Measurements from ENCODE around the gene NFATC4.

NFATC4 gene

GRCh38 chr14:24397639-24398292, 29.8 kb downstream of the NFATC4 start:
- Histone ChIP-seq H3K4me3 (ENCODE audit: low read depth, low read length) (no peak overlapping the region), H3K27me3 (ENCODE audit: insufficient read depth, low read length) (no peaks in the 10 kb centered on the region), H2BK5ac (ENCODE audit: low read depth, low read length, poor library complexity) (no peak overlapping the region), H3K79me2 (ENCODE audit: control insufficient read depth, insufficient read depth, low read length, poor library complexity) (peaks cover 7% of the 10 kb centered on the region), H3K23ac (ENCODE audit: low read length) (no peak overlapping the region), H3K27ac (ENCODE audit: low read depth, low read length) (peak overlapping the region; percentile 16), H3K79me1 (ENCODE audit: low read length) (peaks cover 22% of the 10 kb centered on the region), H3K4me2 (ENCODE audit: low read length) (no peak overlapping the region), H2BK12ac (ENCODE audit: low read length) (peak overlapping the region; percentile 38), H2AFZ (ENCODE audit: insufficient read depth, low read length, poor library complexity) (no peak overlapping the region), H4K91ac (ENCODE audit: low read depth, low read length) (peak overlapping the region; percentile 58), H3K14ac (ENCODE audit: low read length) (peak overlapping the region; percentile 0), H3K36me3 (ENCODE audit: control insufficient read depth in 1 of 2, insufficient read depth in 2 of 2, low read length in 2 of 2) (no peaks in the 10 kb centered on the region), H3K9me3 (ENCODE audit: insufficient read depth, low read depth, low read length) (no peaks in the 10 kb centered on the region), H3K9ac (ENCODE audit: low read length) (no peak overlapping the region), H3K4ac (ENCODE audit: low read depth, low read length) (no peak overlapping the region), H2BK120ac (ENCODE audit: insufficient read depth, low read length, poor library complexity) (peak overlapping the region; percentile 26), H4K12ac (ENCODE audit: low read depth, low read length) (no peak overlapping the region), H4K8ac (ENCODE audit: low read depth, low read length) (peak overlapping the region; percentile 33), H3K18ac (ENCODE audit: low read length) (peak overlapping the region; percentile 0), H2AK5ac (ENCODE audit: low read length) (peak overlapping the region; percentile 6), H3K4me1 (ENCODE audit: control insufficient read depth in 1 of 2, insufficient read depth in 2 of 2, low read length in 2 of 2) (peaks cover 29 to 35% of the 10 kb centered on the region in 2 experiments)
- WGBS (ENCODE audit: extremely low coverage, insufficient coverage, insufficient read length): no CpG with 5 or more reads among the region's 6 CpGs
- DNase-seq: no peak

- Histone ChIP-seq H3K9me3 (ENCODE audit: insufficient read depth, low read depth, low read length) (no peaks in the 10 kb centered on the region), H2AK5ac (ENCODE audit: low read length) (no peak overlapping the region), H4K91ac (ENCODE audit: low read depth, low read length) (peak overlapping the region; percentile 58), H3K14ac (ENCODE audit: low read length) (peak overlapping the region; percentile 0), H4K8ac (ENCODE audit: low read depth, low read length) (peak overlapping the region; percentile 33), H3K79me2 (ENCODE audit: control insufficient read depth, insufficient read depth, low read length, poor library complexity) (peaks cover 7% of the 10 kb centered on the region), H2BK120ac (ENCODE audit: insufficient read depth, low read length, poor library complexity) (peak overlapping the region; percentile 3), H3K27ac (ENCODE audit: low read depth, low read length) (peak overlapping the region; percentile 16), H3K23ac (ENCODE audit: low read length) (no peak overlapping the region), H3K4me2 (ENCODE audit: low read length) (peak overlapping the region; percentile 26), H3K79me1 (ENCODE audit: low read length) (peaks cover 22% of the 10 kb centered on the region), H3K9ac (ENCODE audit: low read length) (no peak overlapping the region), H2AFZ (ENCODE audit: insufficient read depth, low read length, poor library complexity) (no peak overlapping the region), H3K27me3 (ENCODE audit: insufficient read depth, low read length) (no peaks in the 10 kb centered on the region), H3K4me3 (ENCODE audit: low read depth, low read length) (no peak overlapping the region), H2BK5ac (ENCODE audit: low read depth, low read length, poor library complexity) (no peak overlapping the region), H3K4ac (ENCODE audit: low read depth, low read length) (peak overlapping the region; percentile 4), H3K18ac (ENCODE audit: low read length) (peak overlapping the region; percentile 0), H2BK12ac (ENCODE audit: low read length) (peak overlapping the region; percentile 1), H4K12ac (ENCODE audit: low read depth, low read length) (peak overlapping the region; percentile 28), H3K36me3 (ENCODE audit: control insufficient read depth in 1 of 2, insufficient read depth in 2 of 2, low read length in 2 of 2) (no peaks in the 10 kb centered on the region), H3K4me1 (ENCODE audit: control insufficient read depth in 1 of 2, insufficient read depth in 2 of 2, low read length in 2 of 2) (peaks cover 30 to 38% of the 10 kb centered on the region in 2 experiments)
- no CpG with 5 or more reads among the region's 7 CpGs for WGBS (ENCODE audit: extremely low coverage, insufficient coverage, insufficient read length)
- no peak for DNase-seq
Observed at GRCh38 chr14:24398293-24398652, 30.3 kb downstream of the NFATC4 start.

- Histone ChIP-seq H3K27ac (ENCODE audit: low read depth, low read length) (peak within 1 kb of the TSS; percentile 18), H3K4me3 (ENCODE audit: low read depth, low read length) (peak within 1 kb of the TSS; percentile 76), H3K4me1 (ENCODE audit: control insufficient read depth in 1 of 2, insufficient read depth in 2 of 2, low read length in 2 of 2) (peaks cover 27 to 39% of the 10 kb centered on the region in 2 experiments), H2BK120ac (ENCODE audit: insufficient read depth, low read length, poor library complexity) (peak within 1 kb of the TSS; percentile 18), H2AK5ac (ENCODE audit: low read length) (peak within 1 kb of the TSS; percentile 57), H4K91ac (ENCODE audit: low read depth, low read length) (peak within 1 kb of the TSS; percentile 86), H3K18ac (ENCODE audit: low read length) (peak within 1 kb of the TSS; percentile 60), H2AFZ (ENCODE audit: insufficient read depth, low read length, poor library complexity) (peak within 1 kb of the TSS; percentile 42), H2BK5ac (ENCODE audit: low read depth, low read length, poor library complexity) (no peak within 1 kb of the TSS), H3K79me2 (ENCODE audit: control insufficient read depth, insufficient read depth, low read length, poor library complexity) (peaks cover 7% of the 10 kb centered on the region), H3K9ac (ENCODE audit: low read length) (peak within 1 kb of the TSS; percentile 55), H3K9me3 (ENCODE audit: insufficient read depth, low read depth, low read length) (no peaks in the 10 kb centered on the region), H2BK12ac (ENCODE audit: low read length) (peak within 1 kb of the TSS; percentile 13), H3K4me2 (ENCODE audit: low read length) (peak within 1 kb of the TSS; percentile 88), H3K36me3 (ENCODE audit: control insufficient read depth in 1 of 2, insufficient read depth in 2 of 2, low read length in 2 of 2) (no peaks in the 10 kb centered on the region), H3K27me3 (ENCODE audit: insufficient read depth, low read length) (no peaks in the 10 kb centered on the region), H4K8ac (ENCODE audit: low read depth, low read length) (peak within 1 kb of the TSS; percentile 38), H4K12ac (ENCODE audit: low read depth, low read length) (peak within 1 kb of the TSS; percentile 58), H3K4ac (ENCODE audit: low read depth, low read length) (peak within 1 kb of the TSS; percentile 46), H3K79me1 (ENCODE audit: low read length) (peaks cover 20% of the 10 kb centered on the region), H3K14ac (ENCODE audit: low read length) (peak within 1 kb of the TSS; percentile 74), H3K23ac (ENCODE audit: low read length) (no peak within 1 kb of the TSS)
- no CpG with 5 or more reads among the region's 57 CpGs for WGBS (ENCODE audit: extremely low coverage, insufficient coverage, insufficient read length)
- DNase-seq: peak in 1 of 2 donors; percentile 35
Observed at GRCh38 chr14:24398653-24399446, 30.9 kb downstream of the NFATC4 start, which contains the start of gene NYNRIN. Gene NYNRIN (plus strand): TSS chr14:24399003. CDS start chr14:24399247, 244 bp downstream.

- H2AK5ac ChIP-seq (ENCODE audit: low read length): peak overlapping the region; percentile 57
- H2BK120ac ChIP-seq (ENCODE audit: insufficient read depth, low read length, poor library complexity): peak overlapping the region; percentile 18
- no peak overlapping the region for H2BK5ac ChIP-seq (ENCODE audit: low read depth, low read length, poor library complexity)
- peaks cover 27 to 39% of the 10 kb centered on the region in 2 experiments for H3K4me1 ChIP-seq (ENCODE audit: control insufficient read depth in 1 of 2, insufficient read depth in 2 of 2, low read length in 2 of 2)
- no peak for DNase-seq
- peak overlapping the region; percentile 38 for H4K8ac ChIP-seq (ENCODE audit: low read depth, low read length)
- peaks cover 0 to under 1% of the 10 kb centered on the region in 2 experiments for H3K36me3 ChIP-seq (ENCODE audit: control insufficient read depth in 1 of 2, insufficient read depth in 2 of 2, low read length in 2 of 2)
- peaks cover 20% of the 10 kb centered on the region for H3K79me1 ChIP-seq (ENCODE audit: low read length)
- H3K4me2 ChIP-seq (ENCODE audit: low read length): peak overlapping the region; percentile 88
- H3K9ac ChIP-seq (ENCODE audit: low read length): peak overlapping the region; percentile 55
- peak overlapping the region; percentile 86 for H4K91ac ChIP-seq (ENCODE audit: low read depth, low read length)
- no peak overlapping the region for H3K23ac ChIP-seq (ENCODE audit: low read length)
- H3K14ac ChIP-seq (ENCODE audit: low read length): peak overlapping the region; percentile 74
- peak overlapping the region; percentile 58 for H4K12ac ChIP-seq (ENCODE audit: low read depth, low read length)
- no peaks in the 10 kb centered on the region for H3K27me3 ChIP-seq (ENCODE audit: insufficient read depth, low read length)
- peak overlapping the region; percentile 60 for H3K18ac ChIP-seq (ENCODE audit: low read length)
- no peaks in the 10 kb centered on the region for H3K9me3 ChIP-seq (ENCODE audit: insufficient read depth, low read depth, low read length)
- H3K4me3 ChIP-seq (ENCODE audit: low read depth, low read length): peak overlapping the region; percentile 76
- peak overlapping the region; percentile 42 for H3K4ac ChIP-seq (ENCODE audit: low read depth, low read length)
- peaks cover 7% of the 10 kb centered on the region for H3K79me2 ChIP-seq (ENCODE audit: control insufficient read depth, insufficient read depth, low read length, poor library complexity)
- peak overlapping the region; percentile 42 for H2AFZ ChIP-seq (ENCODE audit: insufficient read depth, low read length, poor library complexity)
- WGBS (ENCODE audit: extremely low coverage, insufficient coverage, insufficient read length): no CpG with 5 or more reads among the region's 8 CpGs
- peak overlapping the region; percentile 13 for H2BK12ac ChIP-seq (ENCODE audit: low read length)
- H3K27ac ChIP-seq (ENCODE audit: low read depth, low read length): no peak overlapping the region
Observed at GRCh38 chr14:24399447-24399822, 31.5 kb downstream of the NFATC4 start.
